GM12864 (cell line): ENCODE data around the gene DRAXIN.

Experiments used
- DNase-seq: peaks from one replicate; pipeline ENCODE4 v3.0.0-alpha.2; 2011; ENCODE audit warnings: low read depth
- H3K4me3 ChIP-seq: 2 replicates; pipeline ENCODE4 v1.5.1; 2011; ENCODE audit warnings: mild to moderate bottlenecking, low read depth, low read length, control low read depth
- TF ChIP-seq, protein P1 (sequence below): IDR thresholded peaks from 2 replicates; pipeline ENCODE4 v1.5.1; 2011; ENCODE audit warnings: low read depth, mild to moderate bottlenecking, moderate library complexity, low read length, control low read depth, inconsistent platforms; ENCODE audit errors: missing control alignments

DRAXIN gene

DNA sequence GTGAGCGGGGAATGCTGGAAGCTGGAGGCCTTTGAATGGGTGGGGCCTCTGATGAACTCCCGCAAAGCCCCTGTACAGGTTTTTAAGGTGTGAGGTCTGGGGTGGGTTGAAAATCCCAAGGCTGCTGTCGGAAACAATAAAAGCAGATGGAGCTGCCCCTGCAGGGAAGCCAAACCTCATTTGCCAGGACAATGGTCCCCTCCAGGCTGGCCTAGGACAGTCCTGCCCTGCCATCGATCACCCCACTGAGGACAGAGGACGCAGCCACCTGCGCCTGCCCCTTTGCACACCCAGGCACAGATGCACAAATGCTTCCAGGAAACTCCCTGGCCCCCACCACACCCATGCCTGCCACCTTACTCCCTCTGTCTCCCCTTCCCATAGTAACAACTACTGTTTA lies 4.4 kb downstream of the DRAXIN start:
- TF ChIP-seq, protein P1, sequence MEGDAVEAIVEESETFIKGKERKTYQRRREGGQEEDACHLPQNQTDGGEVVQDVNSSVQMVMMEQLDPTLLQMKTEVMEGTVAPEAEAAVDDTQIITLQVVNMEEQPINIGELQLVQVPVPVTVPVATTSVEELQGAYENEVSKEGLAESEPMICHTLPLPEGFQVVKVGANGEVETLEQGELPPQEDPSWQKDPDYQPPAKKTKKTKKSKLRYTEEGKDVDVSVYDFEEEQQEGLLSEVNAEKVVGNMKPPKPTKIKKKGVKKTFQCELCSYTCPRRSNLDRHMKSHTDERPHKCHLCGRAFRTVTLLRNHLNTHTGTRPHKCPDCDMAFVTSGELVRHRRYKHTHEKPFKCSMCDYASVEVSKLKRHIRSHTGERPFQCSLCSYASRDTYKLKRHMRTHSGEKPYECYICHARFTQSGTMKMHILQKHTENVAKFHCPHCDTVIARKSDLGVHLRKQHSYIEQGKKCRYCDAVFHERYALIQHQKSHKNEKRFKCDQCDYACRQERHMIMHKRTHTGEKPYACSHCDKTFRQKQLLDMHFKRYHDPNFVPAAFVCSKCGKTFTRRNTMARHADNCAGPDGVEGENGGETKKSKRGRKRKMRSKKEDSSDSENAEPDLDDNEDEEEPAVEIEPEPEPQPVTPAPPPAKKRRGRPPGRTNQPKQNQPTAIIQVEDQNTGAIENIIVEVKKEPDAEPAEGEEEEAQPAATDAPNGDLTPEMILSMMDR = no peak
- H3K4me3 ChIP-seq = no peak overlapping the region
- no peak for DNase-seq

DNA sequence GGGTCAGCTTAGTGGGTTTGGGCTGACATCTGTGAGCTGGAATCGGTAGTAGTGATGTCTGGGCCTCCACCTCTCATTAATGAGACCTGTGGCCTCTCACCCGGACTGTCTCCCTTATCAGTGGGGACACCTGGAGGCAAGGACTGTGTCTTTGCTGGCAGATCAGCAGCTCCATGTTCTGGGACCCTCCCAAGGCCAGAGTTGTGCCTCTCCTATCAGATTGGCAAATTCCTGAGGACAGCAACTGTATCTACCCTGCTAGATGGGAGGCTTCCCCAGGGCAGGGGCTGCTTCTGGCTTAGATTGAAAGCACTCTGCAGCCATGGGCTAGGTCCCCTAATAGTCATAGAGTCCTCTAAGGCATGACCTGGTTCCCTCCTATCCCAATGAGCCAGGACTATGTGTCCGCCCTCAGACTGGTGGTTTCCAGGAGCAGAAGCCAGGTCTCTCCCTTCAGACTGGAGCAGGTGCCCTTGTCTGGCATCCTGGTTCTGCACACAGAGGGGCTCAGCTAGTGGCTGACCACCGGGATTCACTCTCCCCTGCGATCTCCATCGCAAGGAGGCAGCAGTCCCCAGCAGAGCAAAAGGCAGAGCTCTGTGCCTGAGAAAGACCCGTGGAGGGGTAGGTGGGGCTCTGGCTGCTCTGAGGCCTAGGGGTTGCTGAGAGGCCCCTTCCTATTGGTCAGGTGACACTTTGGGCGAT lies 5.8 kb downstream of the DRAXIN start:
- TF ChIP-seq, protein P1 = no peak
- no peak for DNase-seq
- H3K4me3 ChIP-seq = no peak overlapping the region

DNA sequence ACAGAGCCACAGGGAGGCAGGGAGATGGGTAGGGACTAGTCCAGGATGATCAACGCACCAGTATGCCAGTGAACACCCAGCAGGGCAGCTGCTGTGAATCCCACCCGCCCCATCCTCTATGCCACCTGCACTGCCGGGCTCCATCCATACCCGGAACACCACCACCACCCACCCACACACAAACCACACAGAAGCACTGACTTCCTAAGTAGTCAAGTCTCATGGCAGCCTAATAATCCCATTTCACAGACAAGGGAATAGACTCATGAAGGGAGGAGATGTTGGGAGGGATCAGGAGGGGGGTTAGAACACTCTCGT lies 6.3 kb downstream of the DRAXIN start:
- DNase-seq = no peak
- TF ChIP-seq, protein P1 = no peak
- H3K4me3 ChIP-seq = no peak overlapping the region

DNA sequence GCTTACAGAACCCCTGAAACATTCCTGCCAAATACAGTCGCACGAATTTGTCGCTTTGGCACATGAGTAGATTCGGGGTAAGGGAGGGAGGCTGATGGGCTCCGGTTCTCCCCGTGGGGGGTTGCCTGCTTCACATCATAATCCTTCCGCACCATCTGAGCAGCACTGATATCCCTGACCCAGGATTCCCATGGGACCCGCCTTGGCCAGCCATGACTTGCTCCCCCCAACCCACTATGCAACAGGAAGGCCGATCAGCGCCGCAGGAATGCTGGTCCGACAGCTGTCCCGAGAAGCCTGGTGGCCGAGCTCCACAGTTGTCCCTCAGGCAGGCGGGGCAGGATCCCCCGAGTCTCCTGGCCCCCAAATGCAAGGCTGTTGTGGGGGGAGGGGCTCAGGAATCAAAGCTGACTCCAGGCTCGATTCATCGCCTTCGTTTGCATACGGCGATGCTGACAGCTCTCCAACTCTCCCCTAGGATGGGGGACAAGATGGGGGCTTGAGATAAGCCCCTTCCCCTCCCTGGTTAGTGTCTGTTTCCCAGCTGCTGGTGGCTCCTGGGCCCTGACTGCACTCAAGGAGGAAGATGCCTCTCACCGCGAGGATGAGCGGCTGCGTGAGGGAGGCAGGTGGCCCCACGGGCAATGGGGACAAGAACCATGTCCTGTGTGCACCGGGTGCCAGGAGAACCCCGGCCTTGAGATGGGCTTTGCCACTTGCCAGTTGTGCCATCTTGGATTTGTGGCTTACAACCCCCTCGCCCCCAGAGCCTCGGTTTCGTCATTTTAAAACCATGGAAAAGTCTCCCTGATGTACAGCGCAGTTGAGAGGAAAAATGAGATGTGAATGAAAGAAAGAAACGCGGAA lies 9.3 kb downstream of the DRAXIN start:
- DNase-seq = no peak
- no peak overlapping the region for H3K4me3 ChIP-seq
- TF ChIP-seq, protein P1 = no peak

DNA sequence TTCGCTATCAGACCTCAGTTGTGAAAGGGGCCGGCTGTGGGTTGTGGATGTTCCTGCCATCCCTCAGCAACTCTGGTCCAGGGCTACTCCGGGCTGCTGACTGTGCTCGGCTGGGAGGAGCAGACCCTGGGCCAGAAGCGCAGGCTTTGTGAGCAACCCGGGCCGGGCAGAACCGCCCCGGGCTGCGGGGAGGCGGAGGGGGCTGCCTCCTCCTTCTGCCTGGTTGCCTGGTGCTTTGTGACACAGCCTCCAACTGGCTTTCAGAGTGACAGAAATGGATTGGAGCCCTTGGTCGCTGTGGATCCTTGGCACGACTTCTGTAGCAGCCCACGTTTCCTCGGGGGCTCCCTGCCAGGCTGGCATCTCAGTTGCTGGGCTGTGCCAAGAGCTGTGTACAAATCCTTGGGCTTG lies 10.0 kb downstream of the DRAXIN start:
- no peak for DNase-seq
- no peak overlapping the region for H3K4me3 ChIP-seq
- TF ChIP-seq, protein P1 = no peak

DNA sequence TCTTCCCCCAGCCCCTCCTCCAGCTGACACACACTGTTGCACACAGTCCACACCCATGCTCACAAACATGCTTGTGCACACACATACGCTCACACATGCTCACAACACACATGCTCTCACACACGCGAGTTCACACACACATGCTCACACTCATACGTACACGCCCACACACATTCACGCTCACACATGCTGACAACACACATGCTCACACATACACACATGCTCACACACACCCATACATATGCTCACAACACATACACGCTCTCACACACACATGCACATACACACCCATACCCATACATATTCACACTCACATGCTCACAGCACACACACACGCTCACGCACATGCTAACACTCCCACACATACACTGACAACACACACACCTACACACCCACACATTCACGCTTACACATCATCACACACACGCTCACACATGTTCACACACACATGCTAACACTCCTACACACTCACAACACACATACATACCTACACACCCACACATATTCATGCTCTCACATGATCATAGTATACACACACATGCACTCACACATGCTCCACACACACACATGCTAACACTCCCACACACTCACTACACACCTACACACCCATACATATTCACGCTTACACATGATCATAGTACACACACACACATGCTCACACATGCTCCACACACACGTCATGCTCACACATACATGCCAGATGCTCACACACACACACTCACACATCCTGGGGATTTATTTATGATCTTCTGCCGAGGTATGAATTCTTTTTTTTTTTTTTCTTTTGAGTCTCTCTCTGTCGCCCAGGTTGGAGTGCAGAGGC lies 10.7 kb downstream of the DRAXIN start:
- no peak for DNase-seq
- TF ChIP-seq, protein P1 = no peak
- H3K4me3 ChIP-seq = no peak overlapping the region
